ENCODE results near the gene ACTR1A. TPM values are rescaled to one million over a fixed set of nuclear protein-coding genes. Genes with fewer than 3 reads are reported as not detected.

ACTR1A gene
- total and polyA plus RNA-seq, 9 of the 15 experiments (the other 6 are each of a cell fraction or from before 2014, with no cell fraction given), result 36.3 to 77.2 (median 49.6) TPM

DNA sequence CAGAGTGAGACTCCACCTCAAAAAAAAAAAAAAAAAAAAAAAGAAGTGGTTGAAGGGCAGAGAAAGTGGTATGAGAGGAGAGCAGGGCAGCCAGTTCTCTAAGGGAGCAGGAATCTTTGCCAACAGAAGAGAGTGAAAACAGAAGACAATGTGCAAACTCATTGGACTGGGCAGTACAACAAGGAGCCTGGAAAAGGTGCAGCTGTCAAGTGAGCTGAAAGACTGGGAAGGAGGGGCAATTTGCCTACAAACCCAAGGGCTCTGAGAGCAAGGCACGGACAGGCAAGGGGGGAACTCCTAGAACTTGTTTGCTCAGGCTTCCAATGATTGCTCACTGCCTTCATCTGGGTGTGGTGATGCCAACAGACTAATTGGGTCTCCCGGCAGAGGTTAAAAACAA lies 9.5 kb downstream of the ACTR1A start (continued):
- TF ChIP-seq JUN (IDR thresholded peaks at IDR 0.05; ENCODE audit: borderline replicate concordance, low read depth, low read length), result no peak
- no peak for TF ChIP-seq JUN (CRISPR knock-in tag; IDR thresholded peaks at IDR 0.05; ENCODE audit: borderline replicate concordance)
- TF ChIP-seq RBM39 (optimal IDR thresholded peaks at IDR 0.05; ENCODE audit: low read depth, low read length), result no peak

DNA sequence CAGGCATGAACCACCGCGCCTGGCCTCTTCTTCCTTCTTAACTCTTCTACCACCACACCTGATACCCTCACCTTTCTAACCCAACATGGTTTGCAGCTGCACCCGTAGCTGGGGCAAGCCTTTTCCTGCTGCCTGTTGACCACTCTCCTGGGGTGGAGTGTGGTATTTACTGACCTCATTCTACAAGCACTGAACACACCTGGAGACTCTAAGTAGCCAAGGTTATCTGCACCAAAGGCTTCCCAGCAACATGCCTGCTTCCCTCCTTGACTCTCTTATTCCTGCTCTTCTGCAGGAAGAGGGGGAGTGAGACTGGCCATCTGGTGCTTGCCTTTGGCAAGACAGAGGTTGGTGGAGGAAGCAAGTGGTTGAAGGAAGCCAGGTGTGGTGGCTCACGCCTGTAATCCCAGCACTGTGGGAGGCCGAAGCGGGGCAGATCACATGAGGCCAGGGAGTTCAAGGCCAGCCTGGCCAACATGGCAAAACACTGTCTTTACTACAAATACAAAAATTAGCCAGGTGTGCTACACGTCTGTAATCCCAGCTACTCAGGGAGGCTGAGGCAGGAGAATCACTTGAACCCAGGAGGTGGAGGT lies 10.1 kb downstream of the ACTR1A start:
- Histone ChIP-seq H3K9ac (ENCODE audit: insufficient read depth in 1 of 2, low read depth in 2 of 2, low read length in 2 of 2) (peak overlapping the region in 1 of 2 experiments; percentile 35; a peak in 1 of 4 replicates), H3K27ac (ENCODE audit: extremely low read depth, low read depth, low read length) (no peak overlapping the region), H3K4me1 (replicated peaks in 1 of 2; ENCODE audit: control insufficient read depth in 2 of 2, insufficient read depth in 2 of 2, low read length in 2 of 2) (no peaks in the 10 kb centered on the region; a peak in 1 of 5 replicates), H4K20me1 (replicated peaks; ENCODE audit: control insufficient read depth, insufficient read depth, low read length) (0 out of 2 replicates have a peak, but pooled peaks cover 3% of the 10 kb centered on the region), H3K9me3 (replicated peaks; ENCODE audit: control insufficient read depth, insufficient read depth, low read depth, low read length) (no peaks in the 10 kb centered on the region), H3K4me3 (no peak overlapping the region), H3K9me1 (ENCODE audit: control insufficient read depth, insufficient read depth, low read length) (no peaks in the 10 kb centered on the region), H3K4me2 (ENCODE audit: insufficient read depth, low read length) (no peak overlapping the region), H3K27me3 (ENCODE audit: control insufficient read depth in 2 of 2, insufficient read depth in 2 of 2, low read length in 2 of 2) (no peaks in the 10 kb centered on the region), H3K36me3 (ENCODE audit: control insufficient read depth, insufficient read depth, low read length) (peaks cover 40% of the 10 kb centered on the region; the same call in 2 of the 3 replicates), H2AFZ (ENCODE audit: low read depth, low read length) (no peak overlapping the region), H3K79me2 (ENCODE audit: control insufficient read depth, insufficient read depth, low read length) (peaks cover 45% of the 10 kb centered on the region)
- intact Hi-C loops (cut with micrococcal nuclease), result no loop called here
- POLR2A ChIA-PET, result no interaction called here
- ATAC-seq (no peak), DNase-seq (ENCODE audit: extremely low read depth in 1 of 4, low spot score in 3 of 4) (no peak), FAIRE-seq (no peak)
- in situ Hi-C loops (cut with MboI), result no loop called here
- 88% methylated on average over 5 of the region's 7 CpGs for WGBS (ENCODE audit: insufficient coverage, low coverage, missing lambda C conversion rate)
- no TSS peak for BruUV-seq (replicated peaks)
- CTCF ChIA-PET (ENCODE audit: low intra/inter-chr PET ratio), result no interaction called here
- TF ChIP-seq CCNT2 (IDR thresholded peaks at IDR 0.05; ENCODE audit: borderline replicate concordance, extremely low read depth, insufficient read length, low read depth, low read length) (no peak), RNF2 (IDR thresholded peaks at IDR 0.05) (no peak), USF2 (CRISPR knock-in tag; IDR thresholded peaks at IDR 0.05) (no peak), ZNF584 (CRISPR knock-in tag; IDR thresholded peaks at IDR 0.05; ENCODE audit: low read depth) (no peak), NCOA1 (IDR thresholded peaks at IDR 0.05; ENCODE audit: low read depth) (no peak), SLC30A9 (CRISPR knock-in tag; IDR thresholded peaks at IDR 0.05) (no peak), FUS (optimal IDR thresholded peaks at IDR 0.05; ENCODE audit: low read depth, low read length) (no peak), SIX5 (IDR thresholded peaks at IDR 0.05; ENCODE audit: borderline replicate concordance in 1 of 2, insufficient read depth in 1 of 2, low read depth in 1 of 2, low read length in 2 of 2) (no peak), STAT5A (IDR thresholded peaks at IDR 0.05; ENCODE audit: borderline replicate concordance, low read length) (no peak), STAT5B (CRISPR knock-in tag; IDR thresholded peaks at IDR 0.05) (no peak)
- TF ChIP-seq, protein P1, sequence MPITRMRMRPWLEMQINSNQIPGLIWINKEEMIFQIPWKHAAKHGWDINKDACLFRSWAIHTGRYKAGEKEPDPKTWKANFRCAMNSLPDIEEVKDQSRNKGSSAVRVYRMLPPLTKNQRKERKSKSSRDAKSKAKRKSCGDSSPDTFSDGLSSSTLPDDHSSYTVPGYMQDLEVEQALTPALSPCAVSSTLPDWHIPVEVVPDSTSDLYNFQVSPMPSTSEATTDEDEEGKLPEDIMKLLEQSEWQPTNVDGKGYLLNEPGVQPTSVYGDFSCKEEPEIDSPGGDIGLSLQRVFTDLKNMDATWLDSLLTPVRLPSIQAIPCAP (CRISPR knock-in tag; IDR thresholded peaks at IDR 0.05; ENCODE audit: borderline replicate concordance), result no peak
- TF ChIP-seq, protein P2, sequence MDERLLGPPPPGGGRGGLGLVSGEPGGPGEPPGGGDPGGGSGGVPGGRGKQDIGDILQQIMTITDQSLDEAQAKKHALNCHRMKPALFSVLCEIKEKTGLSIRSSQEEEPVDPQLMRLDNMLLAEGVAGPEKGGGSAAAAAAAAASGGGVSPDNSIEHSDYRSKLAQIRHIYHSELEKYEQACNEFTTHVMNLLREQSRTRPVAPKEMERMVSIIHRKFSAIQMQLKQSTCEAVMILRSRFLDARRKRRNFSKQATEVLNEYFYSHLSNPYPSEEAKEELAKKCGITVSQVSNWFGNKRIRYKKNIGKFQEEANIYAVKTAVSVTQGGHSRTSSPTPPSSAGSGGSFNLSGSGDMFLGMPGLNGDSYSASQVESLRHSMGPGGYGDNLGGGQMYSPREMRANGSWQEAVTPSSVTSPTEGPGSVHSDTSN (CRISPR knock-in tag; IDR thresholded peaks at IDR 0.05; ENCODE audit: low read depth), result no peak
- TF ChIP-seq, protein P2 (tag; conservative IDR thresholded peaks at IDR 0.05; ENCODE audit: low read depth), result no peak
